ENCODE measurements around the gene TCEANC.
A peak's percentile ranks its signal among the peaks of the same experiment; 100 is the strongest.
"Not testable (repeated sequence)": the region's sequence is repeated elsewhere in the genome, so short reads cannot be mapped to it uniquely, and the experiment has no call there.

Gene TCEANC

GRCh38 chrX:13669246-13669737 is 16.4 kb downstream of the TCEANC start:
- Histone ChIP-seq H3K79me2 (no peaks in the 10 kb centered on the region), H3K4me1 (no peaks in the 10 kb centered on the region), H2AFZ (peak overlapping the region; percentile 58), H3K4me3 (ENCODE audit: low read depth, low read length) (no peak overlapping the region), H3K27ac (peak overlapping the region; percentile 68), H3K36me3 (ENCODE audit: control insufficient read depth, insufficient read depth, low read length) (no peaks in the 10 kb centered on the region), H3K4me2 (ENCODE audit: low read length) (peak overlapping the region; percentile 35), H3K27me3 (ENCODE audit: control insufficient read depth, insufficient read depth, low read length) (no peaks in the 10 kb centered on the region), H3K9me3 (ENCODE audit: control insufficient read depth, low read length) (no peaks in the 10 kb centered on the region), H3K9ac (no peak overlapping the region)
- TF ChIP-seq CTCF (IDR thresholded peaks at IDR 0.05): no peak

GRCh38 chrX:13669755-13670154 is 16.8 kb downstream of the TCEANC start:
- not testable (repeated sequence) for H3K4me1 ChIP-seq; H3K36me3 ChIP-seq (ENCODE audit: control insufficient read depth, insufficient read depth, low read length); H3K4me3 ChIP-seq (ENCODE audit: low read depth, low read length); H3K9ac ChIP-seq; H3K9me3 ChIP-seq (ENCODE audit: control insufficient read depth, low read length); H3K27me3 ChIP-seq (ENCODE audit: control insufficient read depth, insufficient read depth, low read length); H3K79me2 ChIP-seq
- Histone ChIP-seq H2AFZ (peak overlapping the region; percentile 58), H3K27ac (peak overlapping the region; percentile 68), H3K4me2 (ENCODE audit: low read length) (peak overlapping the region; percentile 35)

- Histone ChIP-seq H3K27me3 (ENCODE audit: control insufficient read depth, insufficient read depth, low read length) (no peaks in the 10 kb centered on the region), H3K27ac (no peak overlapping the region), H3K36me3 (ENCODE audit: control insufficient read depth, insufficient read depth, low read length) (no peaks in the 10 kb centered on the region), H3K4me3 (ENCODE audit: low read depth, low read length) (no peak overlapping the region), H3K79me2 (no peaks in the 10 kb centered on the region), H3K4me1 (no peaks in the 10 kb centered on the region), H3K9me3 (ENCODE audit: control insufficient read depth, low read length) (no peaks in the 10 kb centered on the region), H2AFZ (no peak overlapping the region), H3K9ac (no peak overlapping the region), H3K4me2 (ENCODE audit: low read length) (no peak overlapping the region)
- no peak for TF ChIP-seq CTCF (IDR thresholded peaks at IDR 0.05)
These were observed 17.3 kb downstream of the TCEANC start for GRCh38 chrX:13670197-13670596.

- Histone ChIP-seq H3K4me3 (ENCODE audit: low read depth, low read length) (no peak overlapping the region), H3K27me3 (ENCODE audit: control insufficient read depth, insufficient read depth, low read length) (no peaks in the 10 kb centered on the region), H3K36me3 (ENCODE audit: control insufficient read depth, insufficient read depth, low read length) (no peaks in the 10 kb centered on the region), H3K4me1 (no peaks in the 10 kb centered on the region), H3K9ac (no peak overlapping the region), H3K9me3 (ENCODE audit: control insufficient read depth, low read length) (no peaks in the 10 kb centered on the region), H3K79me2 (no peaks in the 10 kb centered on the region), H3K27ac (no peak overlapping the region), H2AFZ (no peak overlapping the region), H3K4me2 (ENCODE audit: low read length) (no peak overlapping the region)
- no peak for TF ChIP-seq CTCF (IDR thresholded peaks at IDR 0.05)
These were observed 20.1 kb downstream of the TCEANC start for GRCh38 chrX:13673016-13673415.

- TF ChIP-seq CTCF (IDR thresholded peaks at IDR 0.05): no peak
- no peaks in the 10 kb centered on the region for H3K4me1 ChIP-seq
These were observed 23.9 kb downstream of the TCEANC start for GRCh38 chrX:13676885-13677284.

GRCh38 chrX:13679700-13680099 is 26.8 kb downstream of the TCEANC start:
- H3K4me1 ChIP-seq; H3K9ac ChIP-seq; H3K9me3 ChIP-seq (ENCODE audit: control insufficient read depth, low read length); H3K36me3 ChIP-seq (ENCODE audit: control insufficient read depth, insufficient read depth, low read length); H3K27me3 ChIP-seq (ENCODE audit: control insufficient read depth, insufficient read depth, low read length); H3K4me3 ChIP-seq (ENCODE audit: low read depth, low read length); H3K79me2 ChIP-seq; H3K27ac ChIP-seq; H3K4me2 ChIP-seq (ENCODE audit: low read length); H2AFZ ChIP-seq: not testable (repeated sequence)

More at GRCh38 chrX:13676885-13677284, 23.9 kb downstream of the TCEANC start:
- H3K9me3 ChIP-seq (ENCODE audit: control insufficient read depth, low read length): no peaks in the 10 kb centered on the region
- H3K4me2 ChIP-seq (ENCODE audit: low read length): no peak overlapping the region
- no peaks in the 10 kb centered on the region for H3K27me3 ChIP-seq (ENCODE audit: control insufficient read depth, insufficient read depth, low read length)
- H2AFZ ChIP-seq: no peak overlapping the region
- no peak overlapping the region for H3K27ac ChIP-seq
- no peak overlapping the region for H3K4me3 ChIP-seq (ENCODE audit: low read depth, low read length)
- no peaks in the 10 kb centered on the region for H3K79me2 ChIP-seq
- no peaks in the 10 kb centered on the region for H3K36me3 ChIP-seq (ENCODE audit: control insufficient read depth, insufficient read depth, low read length)
- no peak overlapping the region for H3K9ac ChIP-seq
